HEK293 (cell line): ENCODE data around the gene CXCL8.

Experiments
- CTCF ChIA-PET: fragments of 350-600 bp; formaldehyde crosslinking; extraction: SDS; loops from one replicate; lab custom pipeline; 2021; ENCODE audit warnings: antibody characterized with exemption; lab: Yijun Ruan, JAX
- POLR2A ChIA-PET: fragments of 300-600 bp; formaldehyde crosslinking; extraction: SDS; loops from one replicate; lab custom pipeline; 2020; ENCODE audit warnings: antibody characterized with exemption, inconsistent platforms; lab: Yijun Ruan, JAX
- H3K27ac ChIP-seq: fragments of 200-500 bp; sonication (Bioruptor generic); 2 replicates; pipeline ENCODE4 v1.5.1; 2014; ENCODE audit warnings: low read depth, low read length, control low read depth, inconsistent platforms; ENCODE audit errors: extremely low read depth
- H3K36me3 ChIP-seq, 2 experiments: fragments of 200-500 bp in 1 of 2; sonication (Bioruptor generic) in 1 of 2; 1 replicate in 1 of 2; 2 replicates in 1 of 2; pipeline ENCODE4 v1.5.1; 2014 to 2017; ENCODE audit warnings: inconsistent platforms in 2 of 2, low read length in 2 of 2; ENCODE audit not compliant: control insufficient read depth in 2 of 2, insufficient read depth in 1 of 2
- H3K4me1 ChIP-seq: fragments of 200-500 bp; sonication (Bioruptor generic); 2 replicates; pipeline ENCODE4 v1.5.1; 2014; ENCODE audit warnings: mild to moderate bottlenecking, low read length, inconsistent platforms; ENCODE audit not compliant: control insufficient read depth, insufficient read depth
- H3K4me3 ChIP-seq: 2 replicates; pipeline ENCODE4 v1.5.1; 2011; ENCODE audit warnings: low read depth, mild to moderate bottlenecking, control low read depth, low read length, moderate library complexity
- H3K9me3 ChIP-seq: fragments of 200-500 bp; sonication (Bioruptor generic); 2 replicates; pipeline ENCODE4 v1.5.1; 2014; ENCODE audit warnings: low read depth, low read length, inconsistent platforms; ENCODE audit not compliant: control insufficient read depth, insufficient read depth
- SP2 ChIP-seq: fragments of 450-650 bp; formaldehyde crosslinking; IDR thresholded peaks from 2 replicates; pipeline ENCODE4 v1.5.1; 2016; ENCODE audit warnings: missing biosample characterization, missing genetic modification characterization
- ZBTB17 ChIP-seq: fragments of 450-650 bp; formaldehyde crosslinking; IDR thresholded peaks from 2 replicates; pipeline ENCODE4 v1.5.1; 2016; ENCODE audit warnings: missing biosample characterization, missing genetic modification characterization
- ZFHX2 ChIP-seq: fragments of 450-650 bp; formaldehyde crosslinking; conservative IDR thresholded peaks from 2 replicates; pipeline ENCODE4 v1.5.1; 2016; ENCODE audit warnings: missing biosample characterization, missing genetic modification characterization
- ZNF132 ChIP-seq: fragments of 450-650 bp; formaldehyde crosslinking; IDR thresholded peaks from 2 replicates; pipeline ENCODE4 v1.5.1; 2017; ENCODE audit warnings: missing biosample characterization, missing genetic modification characterization, borderline replicate concordance
- ZNF169 ChIP-seq: fragments of 450-650 bp; formaldehyde crosslinking; IDR thresholded peaks from 2 replicates; pipeline ENCODE4 v1.5.1; 2016; ENCODE audit warnings: missing biosample characterization, missing genetic modification characterization
- ZNF175 ChIP-seq: fragments of 450-650 bp; formaldehyde crosslinking; IDR thresholded peaks from 2 replicates; pipeline ENCODE4 v1.5.1; 2016; ENCODE audit warnings: missing biosample characterization, missing genetic modification characterization
- ZNF19 ChIP-seq: fragments of 450-650 bp; formaldehyde crosslinking; IDR thresholded peaks from 2 replicates; pipeline ENCODE4; 2016; ENCODE audit warnings: missing biosample characterization, missing genetic modification characterization, low read depth
- ZNF202 ChIP-seq: fragments of 450-650 bp; formaldehyde crosslinking; IDR thresholded peaks from 2 replicates; pipeline ENCODE4 v1.5.1; 2016; ENCODE audit warnings: missing biosample characterization, missing genetic modification characterization, borderline replicate concordance
- ZNF23 ChIP-seq: fragments of 450-650 bp; formaldehyde crosslinking; IDR thresholded peaks from 2 replicates; pipeline ENCODE4 v1.5.1; 2016; ENCODE audit warnings: missing biosample characterization, missing genetic modification characterization, borderline replicate concordance
- ZNF239 ChIP-seq: fragments of 450-650 bp; formaldehyde crosslinking; IDR thresholded peaks from 2 replicates; pipeline ENCODE4 v1.5.1; 2016; ENCODE audit warnings: missing biosample characterization, missing genetic modification characterization
- ZNF24 ChIP-seq: fragments of 450-650 bp; formaldehyde crosslinking; IDR thresholded peaks from 2 replicates; pipeline ENCODE4 v1.5.1; 2016; ENCODE audit warnings: missing biosample characterization, missing genetic modification characterization
- ZNF391 ChIP-seq: fragments of 450-650 bp; formaldehyde crosslinking; IDR thresholded peaks from 2 replicates; pipeline ENCODE4 v1.5.1; 2016; ENCODE audit warnings: low read depth, missing biosample characterization, missing genetic modification characterization, borderline replicate concordance
- ZNF416 ChIP-seq: fragments of 450-650 bp; formaldehyde crosslinking; IDR thresholded peaks from 2 replicates; pipeline ENCODE4 v1.5.1; 2016; ENCODE audit warnings: missing biosample characterization, missing genetic modification characterization
- ZNF514 ChIP-seq: fragments of 450-650 bp; formaldehyde crosslinking; IDR thresholded peaks from 2 replicates; pipeline ENCODE4 v1.5.1; 2016; ENCODE audit warnings: missing biosample characterization, missing genetic modification characterization
- ZNF560 ChIP-seq: fragments of 450-650 bp; formaldehyde crosslinking; IDR thresholded peaks from 2 replicates; pipeline ENCODE4 v1.5.1; 2017; ENCODE audit warnings: missing biosample characterization, missing genetic modification characterization, borderline replicate concordance
- ZNF677 ChIP-seq: fragments of 450-650 bp; IDR thresholded peaks from 2 replicates; pipeline ENCODE4 v1.5.0; 2018; ENCODE audit warnings: missing biosample characterization, mild to moderate bottlenecking, missing genetic modification characterization, moderate library complexity
- ZNF747 ChIP-seq: fragments of 450-650 bp; formaldehyde crosslinking; IDR thresholded peaks from 2 replicates; pipeline ENCODE4 v1.5.1; 2016; ENCODE audit warnings: missing biosample characterization, missing genetic modification characterization
- ZNF792 ChIP-seq: fragments of 450-650 bp; formaldehyde crosslinking; IDR thresholded peaks from 2 replicates; pipeline ENCODE4 v1.5.1; 2016; ENCODE audit warnings: missing biosample characterization, missing genetic modification characterization
- ZNF830 ChIP-seq: fragments of 450-650 bp; IDR thresholded peaks from 2 replicates; pipeline ENCODE4 v1.5.0; 2018; ENCODE audit warnings: missing biosample characterization, missing genetic modification characterization, low read depth, mild to moderate bottlenecking, moderate library complexity
- ZNF843 ChIP-seq: fragments of 450-650 bp; formaldehyde crosslinking; IDR thresholded peaks from 2 replicates; pipeline ENCODE4 v1.5.1; 2016; ENCODE audit warnings: missing biosample characterization, missing genetic modification characterization
- ZSCAN16 ChIP-seq: fragments of 450-650 bp; formaldehyde crosslinking; IDR thresholded peaks from 2 replicates; pipeline ENCODE4 v1.5.1; 2016; ENCODE audit warnings: missing biosample characterization, missing genetic modification characterization
- TF ChIP-seq, protein P1 (sequence below): fragments of 450-650 bp; formaldehyde crosslinking; IDR thresholded peaks from 2 replicates; pipeline ENCODE4 v1.5.1; 2016; ENCODE audit warnings: missing biosample characterization, missing genetic modification characterization
- TF ChIP-seq, protein P2 (sequence below): fragments of 450-650 bp; formaldehyde crosslinking; IDR thresholded peaks from 2 replicates; pipeline ENCODE4 v1.5.1; 2016; ENCODE audit warnings: missing biosample characterization, missing genetic modification characterization
- TF ChIP-seq, protein P3 (sequence below): fragments of 450-650 bp; formaldehyde crosslinking; IDR thresholded peaks from 2 replicates; pipeline ENCODE4 v1.5.1; 2017; ENCODE audit warnings: missing biosample characterization, missing genetic modification characterization

Gene CXCL8

DNA sequence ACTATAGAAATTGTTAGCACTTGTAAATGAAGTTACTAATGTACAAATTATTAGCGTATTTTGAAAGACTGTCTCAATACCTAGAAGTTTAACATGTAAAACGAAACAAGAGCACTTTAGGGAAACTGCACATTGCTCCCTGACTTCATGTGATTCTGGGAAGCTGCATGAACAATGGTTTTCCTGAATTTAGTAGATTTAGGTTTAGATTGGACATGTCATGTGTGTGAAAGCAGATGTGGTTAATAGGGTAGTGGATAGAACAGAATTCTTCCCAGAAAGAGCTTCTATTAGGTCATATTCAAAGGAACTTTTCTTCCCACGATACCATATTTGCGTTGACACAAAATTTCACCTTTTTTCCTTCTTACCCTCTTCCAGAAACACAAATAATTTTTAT is 14.9 kb upstream of the CXCL8 start:
- CTCF ChIA-PET = no interaction called here
- no peak overlapping the region for H3K27ac ChIP-seq
- no peaks in the 10 kb centered on the region for H3K36me3 ChIP-seq
- H3K9me3 ChIP-seq = no peaks in the 10 kb centered on the region
- no peak overlapping the region for H3K4me3 ChIP-seq
- TF ChIP-seq ZNF677 (tag by site-specific recombination) (no peak), ZNF391 (no peak)
- TF ChIP-seq, all 188 proteins: peak for 0
- POLR2A ChIA-PET = no interaction called here
- no peaks in the 10 kb centered on the region; the same call in 1 of the 2 replicates for H3K4me1 ChIP-seq

GRCh38 chr4:73725985-73726384 is 14.4 kb upstream of the CXCL8 start:
- CTCF ChIA-PET = interaction anchor here (0.9 kb wide), 1 partner anchor 408 kb away, joined by 3 read pairs; no protein-coding TSS in a partner anchor
- H3K27ac ChIP-seq = no peak overlapping the region
- no peak overlapping the region for H3K4me3 ChIP-seq
- no peak for TF ChIP-seq ZFHX2 (tag by site-specific recombination)
- no peak for TF ChIP-seq ZNF23 (tag by site-specific recombination)
- TF ChIP-seq ZNF560 (tag by site-specific recombination) = no peak
- TF ChIP-seq ZNF514 (tag by site-specific recombination) = no peak
- no peak for TF ChIP-seq ZNF132 (tag by site-specific recombination)
- TF ChIP-seq ZNF416 (tag by site-specific recombination) = no peak
- TF ChIP-seq, protein P1, sequence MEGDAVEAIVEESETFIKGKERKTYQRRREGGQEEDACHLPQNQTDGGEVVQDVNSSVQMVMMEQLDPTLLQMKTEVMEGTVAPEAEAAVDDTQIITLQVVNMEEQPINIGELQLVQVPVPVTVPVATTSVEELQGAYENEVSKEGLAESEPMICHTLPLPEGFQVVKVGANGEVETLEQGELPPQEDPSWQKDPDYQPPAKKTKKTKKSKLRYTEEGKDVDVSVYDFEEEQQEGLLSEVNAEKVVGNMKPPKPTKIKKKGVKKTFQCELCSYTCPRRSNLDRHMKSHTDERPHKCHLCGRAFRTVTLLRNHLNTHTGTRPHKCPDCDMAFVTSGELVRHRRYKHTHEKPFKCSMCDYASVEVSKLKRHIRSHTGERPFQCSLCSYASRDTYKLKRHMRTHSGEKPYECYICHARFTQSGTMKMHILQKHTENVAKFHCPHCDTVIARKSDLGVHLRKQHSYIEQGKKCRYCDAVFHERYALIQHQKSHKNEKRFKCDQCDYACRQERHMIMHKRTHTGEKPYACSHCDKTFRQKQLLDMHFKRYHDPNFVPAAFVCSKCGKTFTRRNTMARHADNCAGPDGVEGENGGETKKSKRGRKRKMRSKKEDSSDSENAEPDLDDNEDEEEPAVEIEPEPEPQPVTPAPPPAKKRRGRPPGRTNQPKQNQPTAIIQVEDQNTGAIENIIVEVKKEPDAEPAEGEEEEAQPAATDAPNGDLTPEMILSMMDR (tag by site-specific recombination) = no peak
- TF ChIP-seq, protein P2, sequence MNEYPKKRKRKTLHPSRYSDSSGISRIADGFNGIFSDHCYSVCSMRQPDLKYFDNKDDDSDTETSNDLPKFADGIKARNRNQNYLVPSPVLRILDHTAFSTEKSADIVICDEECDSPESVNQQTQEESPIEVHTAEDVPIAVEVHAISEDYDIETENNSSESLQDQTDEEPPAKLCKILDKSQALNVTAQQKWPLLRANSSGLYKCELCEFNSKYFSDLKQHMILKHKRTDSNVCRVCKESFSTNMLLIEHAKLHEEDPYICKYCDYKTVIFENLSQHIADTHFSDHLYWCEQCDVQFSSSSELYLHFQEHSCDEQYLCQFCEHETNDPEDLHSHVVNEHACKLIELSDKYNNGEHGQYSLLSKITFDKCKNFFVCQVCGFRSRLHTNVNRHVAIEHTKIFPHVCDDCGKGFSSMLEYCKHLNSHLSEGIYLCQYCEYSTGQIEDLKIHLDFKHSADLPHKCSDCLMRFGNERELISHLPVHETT (tag by site-specific recombination) = no peak
- no peak for TF ChIP-seq ZNF830 (tag by site-specific recombination)
- no peak for TF ChIP-seq ZNF175
- no peak for TF ChIP-seq ZNF24 (tag by site-specific recombination)
- no peak for TF ChIP-seq ZSCAN16 (tag by site-specific recombination)
- TF ChIP-seq ZNF792 (tag by site-specific recombination) = no peak
- no peak for TF ChIP-seq ZNF747
- no peak for TF ChIP-seq ZNF843 (tag by site-specific recombination)
- TF ChIP-seq ZNF239 (tag by site-specific recombination) = no peak
- no peak for TF ChIP-seq SP2
- no peak for TF ChIP-seq ZNF169 (tag by site-specific recombination)
- no peak for TF ChIP-seq ZNF202 (tag by site-specific recombination)
- no peak for TF ChIP-seq ZNF19 (tag by site-specific recombination)
- no peaks in the 10 kb centered on the region for H3K9me3 ChIP-seq
- H3K36me3 ChIP-seq = no peaks in the 10 kb centered on the region
- POLR2A ChIA-PET = no interaction called here
- no peaks in the 10 kb centered on the region; the same call in 1 of the 2 replicates for H3K4me1 ChIP-seq

DNA sequence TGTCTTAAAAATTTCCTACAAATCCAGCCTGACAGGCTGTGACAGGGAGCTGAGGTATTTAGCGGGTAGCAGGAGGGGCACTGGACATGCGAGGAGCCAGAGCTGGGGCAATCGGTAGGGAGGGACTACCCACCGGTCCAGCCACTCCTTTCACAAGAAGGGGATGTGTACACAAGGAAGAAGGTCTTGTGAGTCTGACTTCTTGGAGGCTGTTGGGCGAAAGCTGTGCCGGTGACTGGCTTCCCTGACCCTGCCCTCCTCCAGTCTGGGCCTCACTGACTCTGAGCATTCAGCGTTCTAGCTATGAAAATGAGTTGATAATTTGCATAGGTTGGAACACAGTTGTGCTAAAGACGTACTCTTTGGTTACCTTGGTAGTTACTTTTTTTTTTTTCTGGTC is 12.7 kb upstream of the CXCL8 start:
- Histone ChIP-seq H3K27ac (no peak overlapping the region), H3K4me1 (no peaks in the 10 kb centered on the region; the same call in 1 of the 2 replicates), H3K4me3 (no peak overlapping the region), H3K9me3 (no peaks in the 10 kb centered on the region), H3K36me3 (no peaks in the 10 kb centered on the region)
- TF ChIP-seq, protein P2 (tag by site-specific recombination) = no peak
- TF ChIP-seq ZNF19 (tag by site-specific recombination) = no peak
- no peak for TF ChIP-seq ZNF514 (tag by site-specific recombination)
- TF ChIP-seq, protein P3, sequence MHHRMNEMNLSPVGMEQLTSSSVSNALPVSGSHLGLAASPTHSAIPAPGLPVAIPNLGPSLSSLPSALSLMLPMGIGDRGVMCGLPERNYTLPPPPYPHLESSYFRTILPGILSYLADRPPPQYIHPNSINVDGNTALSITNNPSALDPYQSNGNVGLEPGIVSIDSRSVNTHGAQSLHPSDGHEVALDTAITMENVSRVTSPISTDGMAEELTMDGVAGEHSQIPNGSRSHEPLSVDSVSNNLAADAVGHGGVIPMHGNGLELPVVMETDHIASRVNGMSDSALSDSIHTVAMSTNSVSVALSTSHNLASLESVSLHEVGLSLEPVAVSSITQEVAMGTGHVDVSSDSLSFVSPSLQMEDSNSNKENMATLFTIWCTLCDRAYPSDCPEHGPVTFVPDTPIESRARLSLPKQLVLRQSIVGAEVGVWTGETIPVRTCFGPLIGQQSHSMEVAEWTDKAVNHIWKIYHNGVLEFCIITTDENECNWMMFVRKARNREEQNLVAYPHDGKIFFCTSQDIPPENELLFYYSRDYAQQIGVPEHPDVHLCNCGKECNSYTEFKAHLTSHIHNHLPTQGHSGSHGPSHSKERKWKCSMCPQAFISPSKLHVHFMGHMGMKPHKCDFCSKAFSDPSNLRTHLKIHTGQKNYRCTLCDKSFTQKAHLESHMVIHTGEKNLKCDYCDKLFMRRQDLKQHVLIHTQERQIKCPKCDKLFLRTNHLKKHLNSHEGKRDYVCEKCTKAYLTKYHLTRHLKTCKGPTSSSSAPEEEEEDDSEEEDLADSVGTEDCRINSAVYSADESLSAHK (tag by site-specific recombination) = no peak
- no peak for TF ChIP-seq ZNF175
- TF ChIP-seq ZBTB17 = no peak
- ChIA-PET CTCF (interaction anchor here (0.5 to 1.5 kb wide), 6 partner anchors 9 to 949 kb away, joined by 3 to 4 read pairs (median 3); no protein-coding TSS in a partner anchor), POLR2A (no interaction called here)
